Tibial nerve (tissue), 4 donors: Measurements from ENCODE around the gene SETD1A.

Source experiments
- EP300 ChIP-seq, 2 donors: sonication (generic); formaldehyde crosslinking; IDR thresholded peaks; one replicate each; pipeline ENCODE4 v1.6.1; 2017; ENCODE audit warnings: antibody characterized with exemption in 2 of 2, mild to moderate bottlenecking in 1 of 2
- POLR2A ChIP-seq, 2 donors: fragments of 450-650 bp; IDR thresholded peaks; one replicate each; pipeline ENCODE4 v1.6.1; 2017; ENCODE audit warnings: antibody characterized with exemption in 2 of 2, mild to moderate bottlenecking in 2 of 2, moderate library complexity in 2 of 2
- TF ChIP-seq, protein P1 (sequence below), 5 experiments: fragments of 200-600 bp in 3 of 5; fragments of 450-650 bp in 2 of 5; sonication (generic) in 3 of 5; IDR thresholded peaks; one replicate each; pipeline ENCODE4 v1.5.1; 2016 to 2019; ENCODE audit warnings: antibody characterized with exemption in 5 of 5, mild to moderate bottlenecking in 3 of 5, moderate library complexity in 2 of 5

DNA sequence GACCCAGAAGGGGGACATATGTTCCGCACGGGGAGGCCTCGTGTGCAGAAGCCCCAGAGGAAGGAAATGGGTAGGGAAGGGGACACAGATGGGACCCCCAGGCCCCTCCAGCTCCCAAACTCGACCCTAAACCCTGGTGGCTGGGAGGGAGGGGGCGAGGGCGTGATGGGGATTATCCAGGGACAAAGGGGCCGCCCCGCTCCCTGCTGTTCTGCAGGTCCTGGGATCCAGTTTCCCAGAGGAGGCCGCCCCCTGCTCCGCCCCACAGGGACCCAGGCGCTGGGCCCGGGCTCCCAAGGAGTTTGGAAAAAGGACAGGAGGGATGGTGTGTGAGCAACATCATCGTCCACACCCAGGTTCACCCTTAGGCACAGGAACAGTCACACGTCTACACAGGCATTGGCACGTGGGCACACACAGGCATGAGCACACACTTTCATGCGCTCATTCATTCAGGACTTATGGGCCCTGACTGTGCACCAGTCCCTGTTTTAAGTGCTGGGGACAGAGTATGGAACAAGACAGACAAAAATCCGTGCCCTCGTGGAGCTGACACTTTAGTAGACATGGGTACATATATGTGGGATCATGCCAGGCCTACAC lies 47.0 kb upstream of the SETD1A start:
- TF ChIP-seq, protein P1, sequence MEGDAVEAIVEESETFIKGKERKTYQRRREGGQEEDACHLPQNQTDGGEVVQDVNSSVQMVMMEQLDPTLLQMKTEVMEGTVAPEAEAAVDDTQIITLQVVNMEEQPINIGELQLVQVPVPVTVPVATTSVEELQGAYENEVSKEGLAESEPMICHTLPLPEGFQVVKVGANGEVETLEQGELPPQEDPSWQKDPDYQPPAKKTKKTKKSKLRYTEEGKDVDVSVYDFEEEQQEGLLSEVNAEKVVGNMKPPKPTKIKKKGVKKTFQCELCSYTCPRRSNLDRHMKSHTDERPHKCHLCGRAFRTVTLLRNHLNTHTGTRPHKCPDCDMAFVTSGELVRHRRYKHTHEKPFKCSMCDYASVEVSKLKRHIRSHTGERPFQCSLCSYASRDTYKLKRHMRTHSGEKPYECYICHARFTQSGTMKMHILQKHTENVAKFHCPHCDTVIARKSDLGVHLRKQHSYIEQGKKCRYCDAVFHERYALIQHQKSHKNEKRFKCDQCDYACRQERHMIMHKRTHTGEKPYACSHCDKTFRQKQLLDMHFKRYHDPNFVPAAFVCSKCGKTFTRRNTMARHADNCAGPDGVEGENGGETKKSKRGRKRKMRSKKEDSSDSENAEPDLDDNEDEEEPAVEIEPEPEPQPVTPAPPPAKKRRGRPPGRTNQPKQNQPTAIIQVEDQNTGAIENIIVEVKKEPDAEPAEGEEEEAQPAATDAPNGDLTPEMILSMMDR (IDR thresholded peaks at IDR 0.05): no peak
- TF ChIP-seq EP300 (IDR thresholded peaks at IDR 0.05) (no peak), POLR2A (IDR thresholded peaks at IDR 0.05) (no peak)
